Heart left ventricle (tissue), 13 donors: ENCODE measurements around the gene GP2.

ENCODE experiments used
- CTCF ChIP-seq, 12 donors: fragments of 200-600 bp; sonication (generic) in 4 of 12; IDR thresholded peaks; one replicate each; pipeline versions ENCODE4 v1.5.0 to v1.8.0; 2018 to 2022; ENCODE audit warnings: antibody characterized with exemption in 12 of 12, mild to moderate bottlenecking in 5 of 12
- POLR2A ChIP-seq, 2 donors: fragments of 450-650 bp; IDR thresholded peaks; one replicate each; pipeline ENCODE4 v1.6.1; 2017; ENCODE audit warnings: antibody characterized with exemption in 2 of 2, mild to moderate bottlenecking in 2 of 2, moderate library complexity in 2 of 2
- donor health status: ischemic (EF 13 %, LVEDD 7.1; RV severe dilation, severe dysfunction).
- donor health status: DM: no; HTN: yes; CAD: no.
- donor health status: DM: no; HTN: no; CAD: no.
- donor health status: ischemic (EF 25% LVEDD 6.9; RV normal size, moderate dysfunction).
- donor health status: ischemic (EF 25% LVEDD 5.7; RV mildly dilated, moderate dysfunction).
- donor health status: ischemic (EF 35%, LVEDD 5.7; RV mildly dilated, moderate dysfunction).
- donor health status: nonischemic (EF 11% LVEDD 7.7; RV severe dilation, severe dysfunction).
- donor health status: DM: yes; HTN: yes; CAD: no.
- donor health status: PGD.
- donor health status: ischemic (EF 29% LVEDD 5.4; RV normal size, mild dysfunction).
- donor health status: nonischemic (EF 23%, LVEDD 6.1; RV moderate dilation, normal function).

DNA sequence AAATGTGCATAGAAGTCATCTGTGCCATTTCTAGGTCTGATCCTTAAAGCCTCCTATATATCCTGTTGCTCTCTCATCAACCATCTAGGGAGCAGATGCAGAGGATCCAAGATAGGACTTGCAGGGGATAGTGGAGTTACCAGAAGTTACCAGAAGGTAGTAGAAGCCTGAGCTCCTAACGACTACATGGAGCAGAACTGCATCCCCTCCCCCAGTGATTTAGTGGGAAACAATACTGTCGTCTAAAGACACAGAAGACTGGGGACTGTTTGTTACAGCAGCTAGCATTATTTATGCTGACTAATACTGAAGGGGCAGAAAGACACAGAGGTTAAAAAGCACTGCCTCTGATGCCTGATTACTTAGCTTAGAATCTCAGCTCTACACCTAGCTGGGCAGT is 15.8 kb downstream of the GP2 start:
- TF ChIP-seq POLR2A (IDR thresholded peaks at IDR 0.05) (no peak), CTCF (IDR thresholded peaks at IDR 0.05) (no peak)
